Neural crest cell (in vitro differentiated cells): ENCODE data around the gene DLGAP4. TPM values are rescaled to one million over a fixed set of nuclear protein-coding genes. Genes with fewer than 3 reads are reported as not detected.
"Not testable (repeated sequence)": the region's sequence is repeated elsewhere in the genome, so short reads cannot be mapped to it uniquely, and the experiment has no call there.

Source experiments
- DNase-seq: peaks from one replicate; pipeline ENCODE4 v3.0.0; 2021; ENCODE audit warnings: low read depth, mixed read lengths, low spot score
- H3K27ac Mint-ChIP-seq: one replicate; pipeline ENCODE4 v1.8.0; 2021; ENCODE audit warnings: mild to moderate bottlenecking, mixed read lengths; ENCODE audit not compliant: unreplicated experiment
- H3K27me3 Mint-ChIP-seq: 2 replicates; pipeline ENCODE4 v1.8.0; 2021; ENCODE audit warnings: low read depth, mild to moderate bottlenecking, mixed read lengths
- H3K36me3 Mint-ChIP-seq: 2 replicates; pipeline ENCODE4 v1.8.0; 2021; ENCODE audit warnings: low read depth, mild to moderate bottlenecking, mixed read lengths
- H3K4me1 Mint-ChIP-seq: 2 replicates; pipeline ENCODE4 v1.8.0; 2021; ENCODE audit warnings: mixed read lengths
- H3K4me3 Mint-ChIP-seq: one replicate; pipeline ENCODE4 v1.8.0; 2021; ENCODE audit warnings: mild to moderate bottlenecking, mixed read lengths
- H3K9me3 Mint-ChIP-seq: 2 replicates; pipeline ENCODE4 v1.8.0; 2021; ENCODE audit warnings: mixed read lengths
- CTCF ChIP-seq: fragments of 200-600 bp; sonication (generic); conservative IDR thresholded peaks from 2 replicates; pipeline ENCODE4 v1.5.0; 2021; ENCODE audit warnings: antibody characterized with exemption, mild to moderate bottlenecking
- total RNA-seq: library from RNA; stranded (reverse); gene quantifications from 2 replicates; pipeline ENCODE4 v1.2.1, GENCODE V29; 2021

DLGAP4 gene
- total RNA-seq, 1 donor from 2014 or later = 95.6 TPM

- Mint-ChIP-seq H3K4me3 (no peak overlapping the region), H3K36me3 (no peaks in the 10 kb centered on the region), H3K4me1 (no peaks in the 10 kb centered on the region), H3K27ac (no peak overlapping the region), H3K9me3 (no peaks in the 10 kb centered on the region), H3K27me3 (peaks cover 43% of the 10 kb centered on the region)
- no peak for DNase-seq
- TF ChIP-seq CTCF = no peak
These were observed 67.0 kb downstream of the DLGAP4 start for GRCh38 chr20:36373089-36373488.

- H3K27me3 Mint-ChIP-seq = peaks cover 56% of the 10 kb centered on the region
- no peaks in the 10 kb centered on the region for H3K36me3 Mint-ChIP-seq
- no peak for DNase-seq
- no peak overlapping the region for H3K27ac Mint-ChIP-seq
- no peak overlapping the region for H3K4me3 Mint-ChIP-seq
- TF ChIP-seq CTCF = no peak
- H3K9me3 Mint-ChIP-seq = no peaks in the 10 kb centered on the region
- H3K4me1 Mint-ChIP-seq = no peaks in the 10 kb centered on the region
These were observed 68.9 kb downstream of the DLGAP4 start for GRCh38 chr20:36374995-36375394.

- H3K4me1 Mint-ChIP-seq = no peaks in the 10 kb centered on the region
- H3K9me3 Mint-ChIP-seq = no peaks in the 10 kb centered on the region
- H3K27me3 Mint-ChIP-seq = peaks cover 50% of the 10 kb centered on the region
- no peak for TF ChIP-seq CTCF
- no peak for DNase-seq
- H3K27ac Mint-ChIP-seq = no peak overlapping the region
- no peak overlapping the region for H3K4me3 Mint-ChIP-seq
- no peaks in the 10 kb centered on the region for H3K36me3 Mint-ChIP-seq
These were observed 71.5 kb downstream of the DLGAP4 start for GRCh38 chr20:36377348-36378326.

GRCh38 chr20:36378686-36379085 lies 72.5 kb downstream of the DLGAP4 start:
- no peak overlapping the region for H3K4me3 Mint-ChIP-seq
- no peaks in the 10 kb centered on the region for H3K9me3 Mint-ChIP-seq
- no peak for TF ChIP-seq CTCF
- H3K4me1 Mint-ChIP-seq = no peaks in the 10 kb centered on the region
- peaks cover 43% of the 10 kb centered on the region for H3K27me3 Mint-ChIP-seq
- no peaks in the 10 kb centered on the region for H3K36me3 Mint-ChIP-seq
- no peak for DNase-seq
- H3K27ac Mint-ChIP-seq = no peak overlapping the region

- not testable (repeated sequence) for H3K4me1 Mint-ChIP-seq, H3K36me3 Mint-ChIP-seq, DNase-seq, H3K4me3 Mint-ChIP-seq, H3K27ac Mint-ChIP-seq, H3K9me3 Mint-ChIP-seq
- peaks cover 47% of the 10 kb centered on the region for H3K27me3 Mint-ChIP-seq
These were observed 73.8 kb downstream of the DLGAP4 start for GRCh38 chr20:36379914-36380313.

- H3K27me3 Mint-ChIP-seq = peaks cover 48% of the 10 kb centered on the region
- H3K4me1 Mint-ChIP-seq = no peaks in the 10 kb centered on the region
- no peaks in the 10 kb centered on the region for H3K9me3 Mint-ChIP-seq
- H3K36me3 Mint-ChIP-seq = no peaks in the 10 kb centered on the region
- no peak overlapping the region for H3K4me3 Mint-ChIP-seq
- peak; percentile 72 for DNase-seq
- peak; percentile 26 for TF ChIP-seq CTCF
- no peak overlapping the region for H3K27ac Mint-ChIP-seq
These were observed 78.0 kb downstream of the DLGAP4 start for GRCh38 chr20:36384022-36384619.
